GM19238 (cell line): Measurements from ENCODE around the gene SLC7A9.
"Not testable (repeated sequence)": the region's sequence is repeated elsewhere in the genome, so short reads cannot be mapped to it uniquely, and the experiment has no call there.

Source experiments
- DNase-seq: peaks from one replicate; pipeline ENCODE4 v3.0.0; 2011; ENCODE audit warnings: low spot score; ENCODE audit not compliant: insufficient read length

Gene SLC7A9

GRCh38 chr19:32864318-32865007 is 5.1 kb downstream of the SLC7A9 start:
- no peak for DNase-seq

- DNase-seq, result no peak
These were observed 5.7 kb downstream of the SLC7A9 start for GRCh38 chr19:32863841-32864240.

- DNase-seq, result no peak
These were observed 6.3 kb downstream of the SLC7A9 start for GRCh38 chr19:32863301-32863700.

- no peak for DNase-seq
These were observed 6.8 kb downstream of the SLC7A9 start for GRCh38 chr19:32862741-32863140.

GRCh38 chr19:32862173-32862572 is 7.4 kb downstream of the SLC7A9 start:
- DNase-seq, result no peak

GRCh38 chr19:32861596-32861995 is 8.0 kb downstream of the SLC7A9 start:
- no peak for DNase-seq

GRCh38 chr19:32859591-32859990 is 10.0 kb downstream of the SLC7A9 start:
- DNase-seq, result no peak

- no peak for DNase-seq
These were observed 11.0 kb downstream of the SLC7A9 start for GRCh38 chr19:32858559-32858958.

- no peak for DNase-seq
These were observed 11.4 kb downstream of the SLC7A9 start for GRCh38 chr19:32858155-32858554.

- no peak for DNase-seq
These were observed 12.0 kb downstream of the SLC7A9 start for GRCh38 chr19:32857584-32857983.

GRCh38 chr19:32856818-32857217 is 12.7 kb downstream of the SLC7A9 start:
- DNase-seq, result not testable (repeated sequence)

GRCh38 chr19:32852216-32852615 is 17.4 kb downstream of the SLC7A9 start:
- DNase-seq, result no peak

- DNase-seq, result not testable (repeated sequence)
These were observed 21.5 kb downstream of the SLC7A9 start for GRCh38 chr19:32848035-32848434.

- no peak for DNase-seq
These were observed 25.8 kb downstream of the SLC7A9 start for GRCh38 chr19:32843716-32844245.

- DNase-seq, result no peak
These were observed 27.5 kb downstream of the SLC7A9 start for GRCh38 chr19:32842061-32842460.

GRCh38 chr19:32837531-32837930 is 32.0 kb downstream of the SLC7A9 start:
- no peak for DNase-seq

GRCh38 chr19:32833388-32833787 is 36.2 kb downstream of the SLC7A9 start:
- DNase-seq, result not testable (repeated sequence)

- not testable (repeated sequence) for DNase-seq
These were observed 36.7 kb downstream of the SLC7A9 start for GRCh38 chr19:32832825-32833224.

- DNase-seq, result not testable (repeated sequence)
These were observed 37.5 kb downstream of the SLC7A9 start for GRCh38 chr19:32832094-32832493.

GRCh38 chr19:32831611-32832010 is 38.0 kb downstream of the SLC7A9 start:
- no peak for DNase-seq

- DNase-seq, result no peak
These were observed 39.1 kb downstream of the SLC7A9 start for GRCh38 chr19:32830231-32831014.

- DNase-seq, result no peak
These were observed 40.1 kb downstream of the SLC7A9 start for GRCh38 chr19:32829345-32829896.
